Glomerular visceral epithelial cell (primary cell): Measurements from ENCODE around the gene SYNGR3.
A peak's percentile ranks its signal among the peaks of the same experiment; 100 is the strongest.
"Not testable (repeated sequence)": the region's sequence is repeated elsewhere in the genome, so short reads cannot be mapped to it uniquely, and the experiment has no call there.

ENCODE experiments used
- DNase-seq: peaks from one replicate; pipeline ENCODE4 v3.0.0-alpha.2; 2016; ENCODE audit errors: extremely low spot score

SYNGR3 gene

GRCh38 chr16:2008631-2009163 lies 18.9 kb downstream of the SYNGR3 start:
- no peak for DNase-seq

- peak; percentile 22 for DNase-seq
Observed at GRCh38 chr16:2009164-2009711, 19.5 kb downstream of the SYNGR3 start.

DNA sequence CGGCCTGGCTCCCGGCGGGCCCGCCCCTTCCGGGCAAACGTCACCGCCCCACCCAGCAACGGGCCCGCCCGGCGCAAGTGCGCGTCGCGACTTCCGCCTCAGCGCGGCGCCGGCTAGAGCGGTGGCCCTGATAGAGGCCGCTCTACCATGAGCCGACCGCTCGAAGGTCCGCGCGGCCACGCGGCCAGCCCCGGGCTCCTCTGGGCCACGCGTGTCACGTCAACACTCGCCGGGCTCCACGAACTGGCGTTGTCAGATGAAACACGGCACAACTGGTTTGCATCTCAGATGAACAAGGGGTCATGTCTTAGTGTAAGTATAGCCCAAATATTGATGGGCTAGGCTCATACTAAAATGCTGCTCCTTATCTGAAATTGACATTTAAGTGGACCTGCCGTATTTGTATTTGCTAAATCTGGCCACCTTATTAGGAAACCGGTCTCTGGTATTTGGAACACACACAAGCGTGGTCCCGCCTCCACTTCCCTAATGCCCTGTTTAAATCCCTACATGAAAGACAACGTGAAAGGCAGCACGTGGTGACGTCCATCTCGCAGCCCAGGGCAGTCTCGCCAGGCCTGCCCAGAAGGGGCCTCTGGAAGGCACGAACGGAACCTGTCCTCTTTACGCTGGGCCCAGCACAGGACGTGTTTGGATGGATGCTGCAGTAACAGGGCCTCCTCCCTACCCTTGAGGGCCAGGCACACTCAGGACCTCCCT lies 20.2 kb downstream of the SYNGR3 start, which contains the start of gene ZNF598:
ZNF598 (minus strand) TSS at position 31 of the 720 bp plus-strand sequence.
- peak; percentile 80 for DNase-seq

- DNase-seq = not testable (repeated sequence)
Observed at GRCh38 chr16:2011726-2012125, 22.0 kb downstream of the SYNGR3 start.

DNA sequence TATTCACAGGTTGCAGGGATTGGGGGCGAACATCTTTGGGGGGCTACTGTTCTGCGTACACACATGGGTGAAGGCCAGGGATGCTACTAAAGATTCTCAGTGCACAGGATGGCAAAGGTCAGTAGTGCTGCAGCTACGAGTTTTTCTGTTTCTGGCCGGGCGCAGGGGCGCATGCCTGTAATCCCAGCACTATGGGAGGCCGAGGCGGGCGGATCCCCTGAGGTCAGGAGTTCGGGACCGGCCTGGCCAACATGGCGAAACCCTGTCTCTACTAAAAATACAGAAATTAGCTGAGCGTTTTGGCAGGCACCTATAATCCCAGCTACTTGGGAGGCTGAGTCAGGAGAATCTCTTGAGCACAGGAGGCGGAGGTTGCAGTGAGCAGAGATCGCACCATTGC lies 23.8 kb downstream of the SYNGR3 start:
- no peak for DNase-seq

DNA sequence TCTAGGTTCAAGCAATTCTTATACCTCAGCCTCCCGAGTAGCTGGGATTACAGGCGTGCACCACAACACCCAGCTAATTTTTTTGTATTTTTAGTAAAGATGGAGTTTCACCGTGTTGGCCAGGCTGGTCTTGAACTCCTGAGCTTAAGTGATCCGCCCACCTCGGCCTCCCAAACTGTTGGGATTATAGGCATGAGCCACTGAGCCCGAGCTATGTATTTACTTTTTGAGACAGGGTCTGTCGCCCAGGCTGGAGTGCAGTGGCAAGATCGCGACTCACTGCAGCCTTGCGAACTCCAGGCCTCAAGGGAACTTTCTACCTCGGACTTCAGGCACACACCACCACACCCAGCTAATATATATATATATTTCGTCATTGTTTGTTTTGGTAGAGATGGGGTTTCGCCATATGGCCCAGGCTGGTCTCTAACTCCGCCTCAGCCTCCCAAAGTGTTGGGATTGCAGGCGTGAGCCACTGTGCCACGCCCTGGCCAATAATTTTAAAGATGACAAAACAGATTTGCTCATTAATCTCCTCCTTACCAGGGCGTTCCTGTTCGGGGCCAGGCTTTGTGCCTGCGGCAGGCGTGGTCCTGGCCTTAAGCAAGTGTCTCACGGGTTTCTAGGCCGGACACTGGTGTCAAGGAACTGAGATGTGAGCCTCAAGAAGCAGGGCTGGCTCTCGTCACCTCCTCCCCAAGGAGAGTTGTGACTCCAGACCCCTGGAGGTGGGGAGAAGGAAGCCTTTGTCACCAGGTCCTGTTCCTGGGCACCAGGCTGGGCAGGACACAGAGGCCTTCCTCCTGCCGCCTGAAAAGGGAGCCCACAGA lies 25.6 kb downstream of the SYNGR3 start:
- DNase-seq = no peak

DNA sequence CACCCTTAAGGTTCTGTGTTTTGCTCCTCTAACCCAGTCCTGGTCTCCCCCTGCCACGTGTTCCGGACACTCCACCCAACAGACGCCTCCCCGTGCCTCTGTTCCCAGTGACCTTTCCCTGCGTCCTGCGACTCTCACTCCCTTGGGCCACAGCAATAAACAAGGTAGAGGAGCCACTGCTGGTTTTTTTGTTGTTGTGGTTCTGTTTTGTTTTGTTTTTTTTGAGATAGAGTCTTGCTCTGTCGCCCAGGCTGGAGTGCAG lies 26.1 kb downstream of the SYNGR3 start:
- DNase-seq = no peak

GRCh38 chr16:2016407-2016922 lies 26.7 kb downstream of the SYNGR3 start:
- no peak for DNase-seq

GRCh38 chr16:2019518-2019920 lies 29.7 kb downstream of the SYNGR3 start, which contains the start of gene NPW:
Gene NPW (plus strand): TSS chr16:2019785.
- no peak for DNase-seq

GRCh38 chr16:2019921-2020831 lies 30.4 kb downstream of the SYNGR3 start:
- no peak for DNase-seq

DNA sequence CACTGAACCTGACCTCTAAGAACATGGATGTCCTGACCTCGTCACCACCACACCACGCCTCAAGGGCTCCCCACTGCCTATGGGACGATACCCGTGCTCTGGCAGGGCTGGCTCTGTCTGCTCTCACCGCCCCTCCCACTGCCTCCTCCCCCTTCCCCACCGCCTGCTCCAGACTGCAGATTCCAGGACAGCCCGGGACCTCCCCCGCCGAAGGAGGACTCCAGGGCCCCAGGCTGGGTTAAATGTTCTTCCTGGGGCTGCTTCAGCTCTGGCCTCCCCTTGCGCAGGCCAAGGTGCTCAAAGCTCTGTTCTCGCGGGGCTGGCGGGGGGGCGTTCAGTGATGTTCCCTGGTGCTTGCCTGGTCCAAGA lies 32.9 kb downstream of the SYNGR3 start:
- DNase-seq = peak; percentile 44

DNA sequence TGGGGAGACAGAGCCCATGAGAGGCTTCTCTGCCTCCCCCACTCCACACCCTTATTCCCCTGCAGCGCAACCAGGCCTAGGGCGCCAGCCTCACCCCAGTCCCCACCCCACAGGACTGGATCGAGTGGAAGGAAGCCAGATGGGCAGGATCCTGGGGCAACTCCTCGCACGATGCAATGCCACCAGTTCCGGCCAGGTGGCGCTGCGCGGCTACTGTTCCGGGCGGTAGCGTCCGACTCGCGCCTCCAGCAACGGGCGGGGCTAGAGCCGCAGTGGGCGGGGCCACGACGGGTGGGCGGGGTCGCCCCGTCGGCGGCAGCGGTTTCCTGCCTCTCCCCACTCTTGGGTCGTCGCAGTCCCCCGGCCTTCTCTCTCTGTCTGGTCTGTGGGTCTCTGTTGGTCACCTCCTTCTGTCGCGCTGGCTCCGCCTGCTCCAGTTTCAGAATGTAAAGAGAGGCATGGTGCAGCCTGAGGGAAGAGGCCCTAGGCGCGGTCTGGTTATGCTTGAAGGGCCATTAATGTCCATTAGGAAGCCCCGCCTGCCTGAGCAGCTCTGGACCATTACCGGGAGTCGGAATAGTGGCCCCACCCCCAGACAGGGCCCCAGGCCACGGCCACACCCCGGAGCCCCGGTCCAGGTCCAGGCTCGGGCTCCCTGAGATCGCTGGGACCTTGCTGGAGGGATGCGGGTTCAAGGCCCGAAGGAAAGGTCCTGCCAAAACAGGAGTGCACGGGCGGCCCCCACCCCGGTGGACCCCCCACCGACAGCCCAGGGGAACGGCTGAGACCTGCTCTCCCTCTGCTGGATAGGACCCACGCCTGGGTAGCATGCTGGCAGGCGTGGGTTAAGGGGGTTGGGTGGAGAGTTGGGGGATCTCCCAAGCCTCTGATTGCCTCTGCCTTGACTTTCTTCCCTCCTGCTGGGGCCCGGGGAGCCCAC lies 33.6 kb downstream of the SYNGR3 start:
- DNase-seq = peak; percentile 88

DNA sequence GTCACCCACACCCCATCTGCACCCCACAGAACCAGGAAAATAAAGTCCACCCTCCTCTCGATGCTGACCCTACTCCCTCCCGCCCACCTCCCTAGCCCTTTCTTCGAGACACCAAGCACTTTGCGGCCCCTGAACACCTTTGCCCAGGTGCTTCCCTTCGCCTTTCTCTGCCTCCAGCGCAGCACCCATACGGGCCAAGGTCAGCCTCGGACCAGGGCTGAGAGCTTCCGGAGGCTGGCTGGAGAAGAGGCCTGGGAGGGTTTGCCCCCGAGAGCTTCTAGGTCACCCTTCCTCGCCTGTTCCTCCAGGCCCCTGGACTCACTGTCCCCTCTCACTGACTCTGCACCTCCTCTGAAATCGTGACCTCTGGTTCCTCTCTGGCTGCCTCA lies 34.3 kb downstream of the SYNGR3 start:
- DNase-seq = no peak

DNA sequence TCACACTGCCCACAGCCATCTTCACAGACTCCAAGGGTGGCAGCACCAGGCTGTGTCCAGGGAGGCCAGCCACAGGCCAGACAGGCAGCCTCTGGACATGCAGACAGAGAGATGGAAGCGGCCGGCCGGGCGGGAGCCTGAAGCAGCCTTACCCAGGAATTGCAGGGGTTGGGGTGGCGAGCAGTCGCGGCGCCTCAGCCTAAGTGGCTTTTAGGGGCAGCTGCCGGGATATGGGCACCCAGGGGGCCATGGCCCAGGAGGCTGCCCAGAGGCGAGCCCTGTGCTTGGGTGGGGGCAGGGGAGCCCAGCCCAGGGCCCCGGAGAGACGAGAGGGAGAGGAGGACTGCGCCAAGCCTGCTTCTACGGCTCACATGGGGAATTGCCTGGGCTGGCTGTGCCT lies 35.5 kb downstream of the SYNGR3 start:
- DNase-seq = no peak

- no peak for DNase-seq
Observed at GRCh38 chr16:2025878-2026460, 36.2 kb downstream of the SYNGR3 start.

GRCh38 chr16:2026461-2027023 lies 36.8 kb downstream of the SYNGR3 start, which contains the start of gene NHERF2:
Gene NHERF2 (plus strand): TSS chr16:2026902. CDS start chr16:2027006, 104 bp downstream.
- DNase-seq = peak; percentile 34

DNA sequence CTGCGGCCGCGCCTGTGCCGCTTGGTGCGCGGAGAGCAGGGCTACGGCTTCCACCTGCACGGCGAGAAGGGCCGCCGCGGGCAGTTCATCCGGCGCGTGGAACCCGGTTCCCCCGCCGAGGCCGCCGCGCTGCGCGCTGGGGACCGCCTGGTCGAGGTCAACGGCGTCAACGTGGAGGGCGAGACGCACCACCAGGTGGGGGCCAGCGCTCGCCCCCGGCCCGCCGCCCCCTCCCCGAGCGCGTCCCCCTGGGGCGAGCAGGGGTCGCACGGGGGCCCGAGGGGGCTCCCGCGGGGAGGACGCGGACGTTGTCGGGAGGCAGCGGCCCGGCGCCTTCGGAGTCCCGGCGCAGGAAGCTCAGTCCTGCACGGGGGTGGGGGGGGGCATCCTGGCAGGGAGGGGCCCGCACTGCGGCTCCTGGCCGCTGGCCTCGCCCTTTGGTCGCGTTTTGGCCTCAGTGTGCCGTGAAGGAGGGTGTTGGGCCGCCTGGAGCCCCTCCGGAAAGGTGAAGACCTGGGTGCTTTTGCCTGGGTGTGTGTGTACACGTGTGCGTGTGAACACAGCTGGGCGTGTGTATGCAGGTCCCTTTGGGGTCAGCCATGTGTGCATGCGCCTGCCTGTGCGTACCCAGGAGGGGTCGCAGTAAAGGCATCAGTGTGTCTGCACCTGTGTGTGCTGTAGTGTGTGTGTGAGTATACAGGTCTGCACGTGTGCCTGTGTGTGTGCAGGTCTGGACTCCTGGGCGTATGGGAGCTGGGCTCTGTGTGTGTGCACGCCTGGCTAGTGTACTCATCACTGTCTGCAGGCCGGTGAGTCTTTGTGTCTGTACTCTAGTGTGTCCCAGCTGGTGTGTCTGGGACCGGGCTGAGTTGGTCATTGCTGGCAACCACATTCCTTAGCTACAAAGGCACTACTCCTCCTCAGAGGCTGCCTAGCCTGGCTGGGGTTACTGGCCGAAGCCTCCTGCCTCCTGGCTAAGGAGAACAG lies 37.5 kb downstream of the SYNGR3 start:
- peak; percentile 47 for DNase-seq

DNA sequence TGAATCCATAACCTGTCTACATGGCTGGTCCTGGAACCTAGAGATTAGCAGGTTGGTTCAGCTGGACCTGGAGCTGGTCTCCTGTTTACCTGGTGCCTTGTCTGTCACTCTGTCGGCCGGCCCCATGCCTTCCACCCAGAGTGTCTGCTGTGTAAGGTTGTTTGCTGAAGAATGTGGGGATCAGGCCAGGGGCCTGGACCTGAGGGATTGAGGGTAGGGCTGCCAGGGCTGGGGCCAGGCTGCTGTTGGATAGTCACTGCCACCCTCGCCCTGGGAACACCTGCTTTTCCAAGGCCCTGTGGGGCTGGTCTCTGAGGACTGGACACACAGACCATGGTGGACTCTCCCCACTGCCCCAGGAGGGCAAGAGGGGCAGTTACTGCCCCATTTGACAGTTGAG lies 38.4 kb downstream of the SYNGR3 start:
- DNase-seq = no peak
